Mucosa of stomach (tissue), 1 donor: ENCODE data around the gene CFAP92.
A peak's percentile ranks its signal among the peaks of the same experiment; 100 is the strongest.

ENCODE experiments used
- H3K27me3 ChIP-seq: one replicate; pipeline ENCODE4 v1.7.0; 2013; ENCODE audit warnings: mild to moderate bottlenecking, low read length; ENCODE audit not compliant: control insufficient read depth, insufficient read depth
- H3K36me3 ChIP-seq: one replicate; pipeline ENCODE4 v1.7.0; 2013; ENCODE audit warnings: low read length; ENCODE audit not compliant: control insufficient read depth, insufficient read depth
- H3K4me1 ChIP-seq: one replicate; pipeline ENCODE4 v1.7.0; 2013; ENCODE audit warnings: mild to moderate bottlenecking, low read length; ENCODE audit not compliant: control insufficient read depth, insufficient read depth
- H3K4me3 ChIP-seq: one replicate; pipeline ENCODE4 v1.7.0; 2013; ENCODE audit warnings: low read length
- H3K9ac ChIP-seq: one replicate; pipeline ENCODE4 v1.7.0; 2013; ENCODE audit warnings: mild to moderate bottlenecking, low read length, moderate library complexity
- H3K9me3 ChIP-seq: one replicate; pipeline ENCODE4 v1.7.0; 2013; ENCODE audit warnings: mild to moderate bottlenecking, low read length, moderate library complexity; ENCODE audit not compliant: control insufficient read depth
- donor health status: Pancreatic carcinoma.

Gene CFAP92

GRCh38 chr3:129014148-129014547 is 20.3 kb upstream of the CFAP92 start:
- Histone ChIP-seq H3K4me1 (peaks cover 15% of the 10 kb centered on the region), H3K27me3 (no peaks in the 10 kb centered on the region), H3K36me3 (no peaks in the 10 kb centered on the region), H3K9me3 (no peaks in the 10 kb centered on the region), H3K4me3 (no peak overlapping the region), H3K9ac (no peak overlapping the region)

GRCh38 chr3:129013491-129013891 is 19.6 kb upstream of the CFAP92 start:
- Histone ChIP-seq H3K27me3 (no peaks in the 10 kb centered on the region), H3K4me1 (peaks cover 15% of the 10 kb centered on the region), H3K9me3 (no peaks in the 10 kb centered on the region), H3K36me3 (no peaks in the 10 kb centered on the region), H3K9ac (no peak overlapping the region), H3K4me3 (no peak overlapping the region)

GRCh38 chr3:129010310-129010956 is 16.6 kb upstream of the CFAP92 start:
- Histone ChIP-seq H3K36me3 (no peaks in the 10 kb centered on the region), H3K9ac (no peak overlapping the region), H3K4me1 (peaks cover 7% of the 10 kb centered on the region), H3K4me3 (no peak overlapping the region), H3K27me3 (no peaks in the 10 kb centered on the region), H3K9me3 (no peaks in the 10 kb centered on the region)

GRCh38 chr3:129009266-129009665 is 15.4 kb upstream of the CFAP92 start:
- no peaks in the 10 kb centered on the region for H3K27me3 ChIP-seq
- H3K36me3 ChIP-seq, result no peaks in the 10 kb centered on the region
- no peak overlapping the region for H3K9ac ChIP-seq
- peaks cover 19% of the 10 kb centered on the region for H3K4me1 ChIP-seq
- H3K9me3 ChIP-seq, result no peaks in the 10 kb centered on the region
- no peak overlapping the region for H3K4me3 ChIP-seq

- Histone ChIP-seq H3K9me3 (no peaks in the 10 kb centered on the region), H3K4me3 (no peak overlapping the region), H3K36me3 (no peaks in the 10 kb centered on the region), H3K9ac (no peak overlapping the region), H3K4me1 (peaks cover 23% of the 10 kb centered on the region), H3K27me3 (peaks cover 9% of the 10 kb centered on the region)
These were observed 13.9 kb upstream of the CFAP92 start for GRCh38 chr3:129007792-129008191.

- Histone ChIP-seq H3K9ac (no peak overlapping the region), H3K27me3 (peaks cover 18% of the 10 kb centered on the region), H3K4me1 (peaks cover 23% of the 10 kb centered on the region), H3K9me3 (no peaks in the 10 kb centered on the region), H3K36me3 (no peaks in the 10 kb centered on the region), H3K4me3 (no peak overlapping the region)
These were observed 13.0 kb upstream of the CFAP92 start for GRCh38 chr3:129006864-129007263.

- peaks cover 29% of the 10 kb centered on the region for H3K4me1 ChIP-seq
- H3K27me3 ChIP-seq, result peaks cover 30% of the 10 kb centered on the region
- H3K4me3 ChIP-seq, result no peak overlapping the region
These were observed 11.8 kb upstream of the CFAP92 start for GRCh38 chr3:129005526-129006303.

GRCh38 chr3:129004639-129005295 is 10.9 kb upstream of the CFAP92 start:
- peaks cover 30% of the 10 kb centered on the region for H3K4me1 ChIP-seq
- H3K9me3 ChIP-seq, result no peaks in the 10 kb centered on the region
- no peaks in the 10 kb centered on the region for H3K36me3 ChIP-seq
- H3K9ac ChIP-seq, result peak overlapping the region; percentile 17
- no peak overlapping the region for H3K4me3 ChIP-seq
- H3K27me3 ChIP-seq, result peaks cover 34% of the 10 kb centered on the region

More at GRCh38 chr3:129005526-129006303, 11.8 kb upstream of the CFAP92 start:
- H3K9me3 ChIP-seq, result no peaks in the 10 kb centered on the region
- H3K9ac ChIP-seq, result peak overlapping the region; percentile 17
- H3K36me3 ChIP-seq, result no peaks in the 10 kb centered on the region

- Histone ChIP-seq H3K9ac (no peak overlapping the region), H3K27me3 (peaks cover 34% of the 10 kb centered on the region), H3K4me3 (no peak overlapping the region)
These were observed 9.8 kb upstream of the CFAP92 start for GRCh38 chr3:129003578-129004112.

GRCh38 chr3:129002573-129003569 is 9.0 kb upstream of the CFAP92 start:
- H3K4me1 ChIP-seq, result peaks cover 30% of the 10 kb centered on the region
- peak overlapping the region; percentile 18 for H3K9ac ChIP-seq
- H3K36me3 ChIP-seq, result no peaks in the 10 kb centered on the region
- peaks cover 34% of the 10 kb centered on the region for H3K27me3 ChIP-seq
- H3K4me3 ChIP-seq, result no peak overlapping the region
- no peaks in the 10 kb centered on the region for H3K9me3 ChIP-seq

More at GRCh38 chr3:129003578-129004112, 9.8 kb upstream of the CFAP92 start:
- Histone ChIP-seq H3K9me3 (no peaks in the 10 kb centered on the region), H3K36me3 (no peaks in the 10 kb centered on the region), H3K4me1 (peaks cover 30% of the 10 kb centered on the region)
